ENCODE data around the gene GPC5. TPM values are rescaled to one million over a fixed set of nuclear protein-coding genes. Genes with fewer than 3 reads are reported as not detected.

GPC5 gene
- total and polyA plus RNA-seq, 9 of the 15 experiments (the other 6 are each of a cell fraction or from before 2014, with no cell fraction given): 0.18 to 0.27 TPM; not detected in 7

- TF ChIP-seq STAT5A (IDR thresholded peaks at IDR 0.05; ENCODE audit: borderline replicate concordance, low read length): 0 out of 2 replicates have a peak, but pooled peaks have one; percentile 2
- TF ChIP-seq HNRNPH1 (optimal IDR thresholded peaks at IDR 0.05; ENCODE audit: low read depth, low read length): no peak
- 0 out of 2 replicates have a peak, but pooled peaks have one; percentile 16 for TF ChIP-seq POLR2H (tag; IDR thresholded peaks at IDR 0.05; ENCODE audit: low read depth)
- TF ChIP-seq MEF2D (tag; conservative IDR thresholded peaks at IDR 0.05; ENCODE audit: low read depth): no peak
- no peaks in the 10 kb centered on the region for H3K27me3 ChIP-seq (ENCODE audit: control insufficient read depth in 2 of 2, insufficient read depth in 2 of 2, low read length in 2 of 2)
- H3K27ac ChIP-seq (ENCODE audit: extremely low read depth, low read depth, low read length): no peak overlapping the region
- FAIRE-seq (no peak), ATAC-seq (no peak), DNase-seq (ENCODE audit: extremely low read depth in 1 of 4, low spot score in 3 of 4) (no peak)
- H4K20me1 ChIP-seq (replicated peaks; ENCODE audit: control insufficient read depth, insufficient read depth, low read length): no peaks in the 10 kb centered on the region
- H3K79me2 ChIP-seq (ENCODE audit: control insufficient read depth, insufficient read depth, low read length): no peaks in the 10 kb centered on the region
- CTCF ChIA-PET (ENCODE audit: low intra/inter-chr PET ratio): no interaction called here
- BruUV-seq (replicated peaks): no TSS peak
- POLR2A ChIA-PET: interaction anchor here (0.6 kb wide), 2 partner anchors 8 to 988 kb away, joined by 3 read pairs; no protein-coding TSS in a partner anchor
- H3K9me3 ChIP-seq (replicated peaks; ENCODE audit: control insufficient read depth, insufficient read depth, low read depth, low read length): 0 out of 2 replicates have a peak, but pooled peaks cover 2% of the 10 kb centered on the region
- H3K9ac ChIP-seq (ENCODE audit: insufficient read depth in 1 of 2, low read depth in 2 of 2, low read length in 2 of 2): no peak overlapping the region
- in situ Hi-C loops (cut with MboI) (no loop called here), intact Hi-C loops (cut with micrococcal nuclease) (no loop called here)
- no peaks in the 10 kb centered on the region for H3K36me3 ChIP-seq (ENCODE audit: control insufficient read depth, insufficient read depth, low read length)
- no peak overlapping the region for H3K4me3 ChIP-seq
- no peaks in the 10 kb centered on the region for H3K4me1 ChIP-seq (replicated peaks in 1 of 2; ENCODE audit: control insufficient read depth in 2 of 2, insufficient read depth in 2 of 2, low read length in 2 of 2)
- no peak overlapping the region for H2AFZ ChIP-seq (ENCODE audit: low read depth, low read length)
- H3K4me2 ChIP-seq (ENCODE audit: insufficient read depth, low read length): no peak overlapping the region
- no peaks in the 10 kb centered on the region for H3K9me1 ChIP-seq (ENCODE audit: control insufficient read depth, insufficient read depth, low read length)
Observed at GRCh38 chr13:92415781-92416180, 1017.4 kb downstream of the GPC5 start.

GRCh38 chr13:92418818-92419412 lies 1020.5 kb downstream of the GPC5 start:
- ChIA-PET CTCF (ENCODE audit: low intra/inter-chr PET ratio) (interaction anchor here (0.6 kb wide), 1 partner anchor 11 kb away, joined by 3 read pairs; no protein-coding TSS in a partner anchor), POLR2A (interaction anchor here (0.7 to 1.5 kb wide), 3 partner anchors 14 to 210 kb away, joined by 3 to 6 read pairs (median 4); no protein-coding TSS in a partner anchor)
- TF ChIP-seq TCF3 (CRISPR knock-in tag; IDR thresholded peaks at IDR 0.05) (no peak), ETS1 (conservative IDR thresholded peaks at IDR 0.05; ENCODE audit: control insufficient read depth, low read depth, low read length) (no peak), MTA1 (IDR thresholded peaks at IDR 0.05; ENCODE audit: borderline replicate concordance) (no peak), ZNF444 (CRISPR knock-in tag; IDR thresholded peaks at IDR 0.05) (no peak), STAT5A (IDR thresholded peaks at IDR 0.05; ENCODE audit: borderline replicate concordance, low read length) (peak; percentile 7; the same call in 1 of the 2 replicates), ZNF696 (CRISPR knock-in tag; conservative IDR thresholded peaks at IDR 0.05) (no peak), BDP1 (IDR thresholded peaks at IDR 0.05; ENCODE audit: insufficient read depth, insufficient read length) (peak; percentile 6)
- no peak overlapping the region for H3K4me2 ChIP-seq (ENCODE audit: insufficient read depth, low read length)
- no peaks in the 10 kb centered on the region for H3K4me1 ChIP-seq (replicated peaks in 1 of 2; ENCODE audit: control insufficient read depth in 2 of 2, insufficient read depth in 2 of 2, low read length in 2 of 2)
- H3K9me1 ChIP-seq (ENCODE audit: control insufficient read depth, insufficient read depth, low read length): no peaks in the 10 kb centered on the region
- H3K4me3 ChIP-seq: no peak overlapping the region
- H3K79me2 ChIP-seq (ENCODE audit: control insufficient read depth, insufficient read depth, low read length): no peaks in the 10 kb centered on the region
- ATAC-seq: no peak
- H3K27ac ChIP-seq (ENCODE audit: extremely low read depth, low read depth, low read length): no peak overlapping the region
- no peak for DNase-seq (ENCODE audit: extremely low read depth in 1 of 4, low spot score in 3 of 4)
- WGBS (ENCODE audit: insufficient coverage, low coverage, missing lambda C conversion rate): 1% methylated on average over 5 of the region's 5 CpGs
- FAIRE-seq: no peak
- no peaks in the 10 kb centered on the region for H3K27me3 ChIP-seq (ENCODE audit: control insufficient read depth in 2 of 2, insufficient read depth in 2 of 2, low read length in 2 of 2)
- H3K9me3 ChIP-seq (replicated peaks; ENCODE audit: control insufficient read depth, insufficient read depth, low read depth, low read length): no peaks in the 10 kb centered on the region
- in situ Hi-C loops (cut with MboI): no loop called here
- no peaks in the 10 kb centered on the region for H3K36me3 ChIP-seq (ENCODE audit: control insufficient read depth, insufficient read depth, low read length)
- no TSS peak for BruUV-seq (replicated peaks)
- no peak overlapping the region for H3K9ac ChIP-seq (ENCODE audit: insufficient read depth in 1 of 2, low read depth in 2 of 2, low read length in 2 of 2)
- H4K20me1 ChIP-seq (replicated peaks; ENCODE audit: control insufficient read depth, insufficient read depth, low read length): no peaks in the 10 kb centered on the region
- H2AFZ ChIP-seq (ENCODE audit: low read depth, low read length): no peak overlapping the region
- intact Hi-C loops (cut with micrococcal nuclease): no loop called here
